Activated CD8-positive, alpha-beta memory T cell treated with anti-CD3 and anti-CD28 coated beads for 24 hours (primary cell): ENCODE data around the gene CLIP4.
"Not testable (repeated sequence)": the region's sequence is repeated elsewhere in the genome, so short reads cannot be mapped to it uniquely, and the experiment has no call there.

Experiments used
- DNase-seq: peaks from one replicate; pipeline ENCODE4 v3.0.0-alpha.2; 2020

CLIP4 gene

DNA sequence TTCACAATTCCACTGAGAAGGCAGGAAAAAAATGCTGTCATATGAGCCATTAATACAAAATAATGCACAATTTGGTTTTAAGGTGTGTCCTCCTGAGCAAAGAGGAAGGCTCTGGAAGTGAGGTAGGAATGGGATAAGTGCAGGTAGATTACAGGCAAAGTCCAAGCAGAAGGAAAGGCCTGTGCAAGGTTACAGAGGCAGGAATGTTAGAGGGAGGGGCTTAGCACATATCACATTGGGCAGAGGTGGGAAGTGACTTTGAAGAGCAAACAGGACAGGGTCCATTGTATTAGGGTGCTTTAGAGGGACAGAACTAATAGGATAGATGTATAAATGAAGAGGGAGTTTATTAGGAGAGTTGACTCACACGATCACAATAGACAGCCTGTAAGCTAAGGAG lies 14.7 kb upstream of the CLIP4 start:
- DNase-seq, result no peak

DNA sequence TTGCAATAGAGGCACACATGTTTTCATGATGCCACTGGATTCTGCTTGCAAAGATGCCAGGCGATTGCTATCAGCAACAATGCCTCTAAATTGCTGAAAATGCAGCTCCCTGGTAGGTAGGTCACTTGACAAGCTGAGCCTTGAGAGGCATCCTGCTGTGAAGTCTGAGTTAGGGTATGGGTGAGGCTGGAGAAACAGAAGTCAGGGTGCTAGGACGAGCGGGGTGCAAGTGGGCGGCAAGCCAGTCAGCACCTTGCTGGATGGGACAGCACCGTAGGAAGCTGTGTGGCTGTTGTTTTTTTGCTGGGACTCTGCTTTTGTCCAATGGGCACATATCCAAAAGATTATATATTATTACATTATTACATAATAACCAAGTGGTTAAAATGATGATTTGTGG lies 10.5 kb upstream of the CLIP4 start:
- no peak for DNase-seq

DNA sequence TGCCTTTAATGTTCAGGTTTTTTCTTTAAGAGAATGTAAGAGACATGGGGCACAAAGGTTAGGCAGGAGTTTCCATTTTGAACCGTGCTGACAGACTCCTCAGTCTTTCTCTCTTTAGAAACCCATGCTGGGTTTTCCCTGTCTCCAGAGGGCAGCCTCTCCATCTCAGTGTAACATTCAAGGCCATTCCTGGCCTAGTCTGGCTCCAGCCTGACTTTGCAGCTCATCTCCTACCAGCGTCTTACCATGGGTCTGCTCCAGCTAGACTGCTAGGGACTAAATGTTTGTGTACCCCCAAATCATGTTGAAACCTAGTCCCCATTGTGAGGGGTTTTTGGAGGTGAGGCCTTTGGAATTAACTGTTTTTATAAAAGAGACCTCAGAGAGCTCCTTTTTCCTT lies 9.8 kb upstream of the CLIP4 start:
- DNase-seq, result no peak

DNA sequence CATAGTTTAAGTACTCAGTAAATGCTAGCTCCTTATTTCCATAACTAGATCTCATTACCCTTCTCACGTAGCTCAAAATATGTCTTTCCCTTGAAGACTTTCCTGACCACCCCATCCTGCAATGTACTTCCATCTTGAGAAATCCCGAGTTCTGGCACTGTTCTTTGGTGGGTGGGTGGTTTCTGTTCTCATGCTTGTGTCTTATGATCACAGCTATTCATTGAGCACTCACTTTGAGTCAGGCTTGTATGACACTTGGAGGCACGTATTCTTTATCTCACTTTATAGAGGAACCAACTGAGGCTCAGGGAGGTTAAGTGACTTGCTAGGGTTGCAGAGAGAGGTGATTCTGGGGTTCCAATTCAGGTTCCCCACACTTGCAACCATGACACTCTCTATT lies 9.0 kb upstream of the CLIP4 start:
- no peak for DNase-seq

DNA sequence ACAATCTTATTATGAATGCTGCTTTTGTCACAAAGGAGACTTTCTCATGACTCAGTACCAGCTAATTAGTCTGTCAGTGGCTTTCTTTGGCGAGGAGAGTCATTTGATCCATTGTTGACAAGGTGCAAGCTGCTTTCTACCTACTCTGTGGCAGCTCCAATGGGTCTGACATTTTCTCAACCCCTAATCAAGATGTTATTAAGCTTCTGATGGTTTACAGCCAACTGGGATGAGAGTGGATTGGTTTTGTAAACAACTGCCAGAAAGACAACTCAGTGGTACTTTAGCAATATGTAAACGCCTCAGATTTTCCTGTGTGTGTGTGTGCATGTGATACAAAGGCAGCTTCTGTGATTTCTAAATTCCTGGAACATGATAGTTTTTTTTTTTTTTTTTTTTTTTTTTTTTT lies 8.2 kb upstream of the CLIP4 start:
- no peak for DNase-seq

DNA sequence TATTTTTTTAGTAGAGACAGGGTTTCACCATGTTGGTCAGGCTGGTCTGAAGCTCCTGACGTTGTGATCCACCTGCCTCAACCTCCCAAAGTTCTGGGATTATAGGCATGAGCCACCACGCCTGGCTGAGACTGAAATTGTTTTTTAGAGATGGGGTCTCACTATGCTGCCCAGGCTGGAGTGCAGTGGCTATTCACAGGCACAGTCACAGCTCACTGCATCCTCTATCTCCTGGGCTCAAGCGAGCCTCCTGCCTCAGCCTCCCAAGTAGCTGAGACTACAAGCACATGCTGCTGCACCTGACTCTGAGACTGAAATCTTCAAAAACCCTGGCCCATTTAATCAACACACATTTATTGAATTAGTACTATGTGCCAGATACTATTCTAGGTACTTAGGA lies 7.7 kb upstream of the CLIP4 start:
- DNase-seq, result not testable (repeated sequence)

DNA sequence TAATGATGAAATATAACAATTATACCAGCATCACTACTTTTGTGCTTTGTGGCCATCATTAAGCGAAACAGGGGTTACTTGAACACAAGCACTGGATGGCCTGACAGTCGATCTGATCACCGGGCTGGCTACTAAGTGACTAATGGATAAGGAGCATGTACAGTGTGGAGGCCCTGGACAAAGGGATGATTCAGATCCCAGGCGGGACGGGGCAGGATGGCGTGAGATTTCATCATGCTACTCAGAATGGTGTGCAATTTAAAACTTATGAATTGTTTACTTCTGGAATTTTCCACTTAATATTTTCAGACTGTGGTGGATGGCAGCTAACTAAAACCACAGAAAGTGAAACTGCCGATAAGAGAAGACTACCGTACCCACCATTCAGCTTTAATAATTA lies 7.0 kb upstream of the CLIP4 start:
- DNase-seq, result no peak

DNA sequence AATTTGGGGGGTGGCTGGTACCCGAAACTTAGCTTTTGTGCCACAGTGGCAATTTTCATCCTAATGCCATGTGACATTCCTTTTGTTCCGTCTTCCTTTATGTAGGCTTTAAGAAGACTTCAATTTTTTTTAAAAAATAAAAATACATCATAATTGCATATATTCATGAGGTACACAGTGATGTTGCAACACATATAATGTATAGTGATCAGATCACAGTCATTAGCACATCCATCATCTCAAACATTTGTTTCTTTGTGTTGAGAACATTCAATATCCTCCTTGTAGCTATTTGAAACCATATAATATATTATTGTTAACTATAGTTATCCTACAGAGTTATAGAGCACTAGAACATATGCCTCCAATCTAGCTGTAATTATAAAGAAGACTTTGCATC lies 6.0 kb upstream of the CLIP4 start:
- no peak for DNase-seq

DNA sequence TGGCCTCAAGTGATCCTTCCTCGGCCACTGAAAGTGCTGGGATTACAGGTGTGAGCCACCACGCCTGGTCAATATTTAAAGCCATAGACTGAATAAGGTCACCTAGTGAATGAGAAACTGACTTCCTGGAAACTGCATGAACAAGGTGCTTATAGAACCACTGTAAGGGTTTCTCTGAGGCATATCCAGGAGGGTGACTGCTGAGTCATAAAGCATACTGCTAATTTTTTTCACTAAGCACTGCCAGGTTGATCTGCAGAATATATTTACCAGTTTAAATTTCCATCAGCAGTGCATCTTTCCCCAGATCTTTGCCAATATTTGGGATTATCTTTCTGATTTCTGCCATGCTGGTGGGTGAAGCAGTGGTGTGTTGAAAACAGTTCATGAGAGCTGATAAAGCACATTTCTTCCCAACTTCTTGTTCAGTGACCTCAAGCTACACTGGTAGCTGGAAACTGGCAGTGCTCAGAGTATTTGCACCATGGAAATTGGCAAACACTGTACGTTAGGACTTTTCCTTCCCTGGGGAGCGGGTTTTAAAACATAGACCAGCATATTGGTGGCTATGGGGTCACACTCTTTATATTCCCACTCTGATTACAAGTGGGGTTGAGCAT lies 4.2 kb upstream of the CLIP4 start:
- no peak for DNase-seq

DNA sequence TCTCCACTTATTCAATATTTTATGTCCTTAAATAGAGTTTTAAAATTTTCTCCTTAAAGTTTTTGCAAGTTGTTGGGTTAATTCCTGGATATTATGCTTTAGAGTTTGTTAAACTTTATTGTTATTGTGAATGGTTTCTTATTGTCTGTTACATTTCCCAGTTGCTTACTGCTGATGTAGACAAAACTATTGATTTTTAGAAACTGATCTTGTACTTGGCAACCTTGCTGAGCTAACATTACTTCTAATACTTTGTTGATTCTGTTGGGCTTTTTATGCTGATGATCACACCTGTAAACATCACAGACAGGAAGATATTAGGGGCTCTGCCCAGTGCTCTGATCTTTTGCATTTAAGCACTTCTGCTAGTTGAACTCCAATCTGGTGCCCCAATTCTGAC lies 2.8 kb upstream of the CLIP4 start:
- no peak for DNase-seq

DNA sequence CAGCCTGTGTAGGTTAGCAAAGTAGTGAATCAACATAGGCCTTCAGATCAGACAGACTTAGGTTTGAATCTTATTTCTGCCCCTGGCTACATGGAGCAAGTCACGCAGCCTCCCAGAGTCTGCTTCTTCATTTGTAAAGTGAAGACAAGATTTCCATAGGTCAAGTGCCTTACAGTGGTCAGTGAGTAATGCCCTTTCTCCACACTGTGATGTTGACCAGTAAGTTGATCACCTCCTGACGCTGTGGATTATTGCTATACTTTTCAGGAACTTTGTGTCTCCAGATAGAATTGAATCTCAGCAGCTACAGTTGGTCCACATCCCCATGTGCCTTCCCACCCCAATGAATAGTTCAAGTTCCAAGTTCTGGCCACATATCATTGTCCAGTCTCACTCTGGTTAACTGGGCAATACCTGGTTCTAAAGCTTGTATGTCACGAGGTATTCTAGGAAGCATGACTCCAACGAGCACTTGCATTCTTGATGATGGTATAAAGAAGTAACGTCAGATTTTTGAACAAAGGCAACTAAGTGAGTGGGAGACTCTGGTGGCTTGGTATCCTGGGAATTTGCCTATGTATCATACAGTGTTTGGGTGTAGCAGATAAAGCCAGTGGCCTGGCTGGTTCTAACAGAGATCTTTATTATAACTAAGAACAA lies 2.1 kb upstream of the CLIP4 start:
- DNase-seq, result no peak

DNA sequence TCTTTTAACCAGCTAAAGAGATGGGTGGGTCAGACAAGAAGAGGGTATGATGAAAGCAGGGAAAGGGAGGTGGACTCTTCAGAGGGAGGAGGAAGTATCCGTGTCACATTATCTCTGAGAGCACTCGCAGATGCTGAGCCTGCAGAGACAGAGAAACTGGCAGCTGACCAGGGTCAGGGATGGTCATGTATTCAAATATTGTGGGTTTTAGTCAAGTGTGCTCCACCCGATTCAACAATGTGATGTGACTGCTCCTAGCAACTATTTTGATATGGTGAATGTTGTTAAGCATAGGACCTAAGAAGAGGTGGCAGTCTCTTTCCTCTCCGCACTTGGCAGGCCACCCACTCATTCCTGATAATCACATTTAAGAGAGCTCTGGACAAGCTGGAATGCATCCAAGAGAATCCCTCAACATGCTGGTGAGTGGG lies 1.3 kb upstream of the CLIP4 start:
- no peak for DNase-seq

DNA sequence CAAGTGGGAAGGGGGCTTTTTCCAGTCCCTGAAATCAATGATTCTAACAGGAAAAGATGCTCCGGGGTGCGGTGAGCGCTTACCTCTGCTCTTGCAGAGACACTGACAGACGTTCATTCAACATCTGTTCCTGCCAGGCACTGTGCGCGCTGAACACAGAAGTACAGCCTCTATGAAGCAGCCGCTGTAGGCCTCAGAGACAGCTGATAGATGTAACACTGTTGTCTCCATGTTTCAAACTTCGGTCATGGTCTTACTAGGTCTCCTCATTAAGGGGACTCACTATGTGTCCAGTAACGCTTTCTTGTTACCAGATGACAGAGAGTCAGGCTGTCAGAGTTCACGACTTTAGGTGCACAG lies 649 bp upstream of the CLIP4 start:
- DNase-seq, result peak; percentile 62

DNA sequence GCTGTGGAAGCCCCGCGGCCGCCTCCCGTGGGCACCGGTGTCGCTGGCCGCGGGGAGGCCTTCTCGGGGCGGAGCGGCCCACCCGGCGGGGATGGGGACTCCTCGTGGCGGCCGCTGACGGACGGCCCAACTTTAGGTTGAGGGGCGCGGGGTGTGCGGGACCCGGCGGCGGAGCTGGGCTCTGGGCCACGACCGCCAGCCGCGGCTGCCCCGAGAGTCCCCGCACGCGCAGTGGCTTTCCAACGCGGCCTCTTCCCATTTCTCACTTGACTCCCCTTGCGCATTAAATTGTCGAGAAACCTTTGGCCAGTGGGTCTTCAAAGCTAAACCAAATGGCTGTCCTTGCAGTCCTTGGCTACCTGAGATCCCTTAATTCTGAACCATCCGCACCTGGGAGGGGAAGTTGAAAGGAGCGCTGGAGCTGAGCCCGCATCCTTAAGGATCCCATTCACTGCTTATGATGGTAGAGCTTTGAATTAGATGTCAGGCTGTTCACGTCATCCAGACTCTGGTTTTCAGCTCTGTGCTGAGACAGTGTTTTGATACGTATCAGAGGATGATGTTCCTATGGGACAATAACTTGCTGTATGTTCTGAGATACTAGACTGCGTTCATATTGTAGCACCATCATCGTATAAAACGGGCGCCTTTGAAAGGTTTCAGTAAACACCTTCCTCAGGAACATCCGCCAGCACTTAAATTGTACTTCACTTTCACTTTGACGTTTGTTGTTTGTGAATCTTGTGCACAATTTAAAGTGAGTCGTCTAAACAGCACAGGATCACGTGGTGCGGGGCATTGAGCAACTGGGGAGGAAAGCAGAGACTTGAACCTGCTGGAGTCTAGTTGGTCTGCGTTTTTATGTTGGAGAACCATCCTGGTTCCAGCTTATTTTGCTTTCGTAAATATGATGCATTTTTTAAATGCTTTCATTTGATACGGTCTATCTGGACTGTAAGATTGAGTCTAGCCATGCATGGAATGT lies 874 bp downstream of the CLIP4 start:
- DNase-seq, result peak; percentile 79

DNA sequence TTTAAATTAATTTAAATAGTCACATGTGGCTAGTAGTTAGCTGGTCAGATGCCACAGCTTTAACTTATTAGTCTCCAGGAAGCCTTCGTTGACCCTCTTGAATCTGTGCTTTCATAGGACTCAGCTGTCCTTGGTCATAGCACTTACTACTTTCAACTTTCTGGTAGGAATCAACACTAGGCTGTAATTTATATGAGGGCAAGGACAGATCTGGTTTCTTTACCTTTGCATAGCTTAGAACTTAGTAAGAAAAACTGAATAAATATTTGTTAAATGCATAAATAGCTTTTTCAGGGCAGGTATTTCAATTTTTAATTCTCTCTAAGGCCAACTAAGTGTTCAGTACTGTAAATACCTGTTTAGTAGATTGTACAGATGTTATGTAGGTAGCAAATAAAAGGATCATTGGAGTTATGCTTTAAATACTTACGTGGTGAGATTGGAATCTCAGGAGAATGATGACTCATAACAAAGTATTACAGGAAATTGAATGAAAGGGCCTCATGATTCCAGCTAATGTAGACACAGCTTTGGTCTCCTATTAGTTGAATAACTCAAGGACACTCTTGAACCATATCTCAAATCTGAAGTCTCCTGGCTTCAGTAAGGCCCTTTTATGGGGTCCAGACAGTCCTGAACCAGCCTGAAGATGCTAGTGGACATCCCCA lies 2.6 kb downstream of the CLIP4 start:
- no peak for DNase-seq

DNA sequence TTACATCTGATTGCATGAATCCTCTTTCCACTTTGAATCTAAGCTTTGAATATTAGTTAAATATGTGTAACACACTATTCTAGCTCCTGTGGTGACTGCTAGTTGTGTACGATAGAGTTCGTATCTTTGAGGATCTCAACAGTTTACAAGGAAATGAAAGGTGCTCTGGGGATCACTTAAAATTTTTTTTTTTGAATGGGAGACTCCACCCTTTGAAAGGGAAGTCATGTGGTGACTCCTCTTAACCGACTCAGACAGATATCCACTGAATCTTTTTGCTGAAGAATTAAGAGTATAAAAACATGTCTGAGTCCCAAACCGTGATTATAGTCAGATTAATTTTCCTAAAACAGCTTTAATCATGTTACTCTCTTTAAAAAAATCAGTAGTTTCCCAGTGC lies 4.0 kb downstream of the CLIP4 start:
- no peak for DNase-seq

DNA sequence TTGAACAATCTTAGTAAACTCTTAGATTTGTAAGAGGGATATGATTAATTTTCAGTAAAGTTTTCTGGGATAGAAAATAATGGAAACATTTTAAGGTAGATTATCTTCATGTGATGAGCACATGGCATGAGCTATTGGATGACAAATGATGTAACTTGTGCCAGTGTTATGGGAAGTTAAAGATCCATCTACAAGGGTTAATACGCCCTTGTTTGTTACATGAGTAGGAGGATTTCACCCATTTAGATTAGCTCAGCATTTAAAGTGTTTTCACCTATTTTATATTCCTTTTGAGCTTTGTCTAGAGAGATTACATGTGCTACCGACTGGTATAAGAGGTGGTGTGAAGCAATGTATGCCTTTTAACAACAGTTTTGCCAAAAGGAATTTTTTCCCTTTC lies 5.6 kb downstream of the CLIP4 start:
- DNase-seq, result no peak

DNA sequence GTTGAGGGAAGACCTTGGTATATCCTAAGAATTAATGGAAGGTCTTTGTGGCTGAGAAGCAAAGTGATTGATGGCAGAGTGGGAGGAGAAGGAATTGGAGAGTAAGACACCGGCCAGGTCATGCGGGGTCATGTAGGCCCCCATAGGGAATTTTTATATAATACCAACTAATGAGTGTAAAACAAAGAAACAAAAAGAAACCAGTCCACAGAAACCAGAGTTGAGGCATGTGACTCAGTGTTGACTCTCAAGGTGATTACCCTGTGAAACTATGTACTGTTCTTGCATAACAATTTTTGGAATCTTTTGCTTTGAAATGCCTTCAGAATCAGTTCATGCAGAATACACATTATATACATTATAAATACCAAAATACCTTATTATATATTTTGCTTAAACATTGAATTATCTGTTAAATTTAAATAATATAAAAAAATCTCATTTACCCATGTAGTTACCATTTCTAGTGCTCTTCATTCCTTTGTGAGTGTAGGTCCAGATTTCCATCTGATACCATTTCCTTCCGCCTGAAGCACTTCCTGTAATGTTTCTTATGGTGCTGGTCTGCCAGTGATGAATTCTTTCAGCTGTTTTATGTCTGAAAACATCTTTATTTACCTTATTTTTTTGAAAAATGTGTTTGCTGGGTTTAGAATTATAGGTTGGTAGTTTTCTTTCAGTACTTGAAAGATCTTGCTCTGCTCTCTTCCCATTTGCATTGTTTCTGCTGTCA lies 8.6 kb downstream of the CLIP4 start:
- no peak for DNase-seq

DNA sequence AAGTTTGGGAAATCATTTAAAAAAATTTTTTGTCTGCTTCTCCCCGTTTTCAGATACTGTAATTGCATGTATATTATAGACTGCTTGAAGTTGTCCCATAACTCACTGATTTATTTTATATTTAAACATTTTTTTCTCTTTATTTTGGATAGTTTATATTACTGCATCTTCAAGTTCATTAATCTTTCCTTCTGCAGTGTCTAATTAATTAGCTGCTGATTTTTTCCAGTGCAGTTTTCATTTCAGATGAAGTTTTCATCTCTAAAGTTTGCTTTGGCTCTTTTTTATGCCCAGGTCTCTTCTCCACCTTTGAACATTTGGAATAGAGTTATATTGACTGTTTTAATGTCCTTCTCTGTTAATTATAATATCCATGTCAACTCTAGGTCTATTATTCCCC lies 9.3 kb downstream of the CLIP4 start:
- no peak for DNase-seq

DNA sequence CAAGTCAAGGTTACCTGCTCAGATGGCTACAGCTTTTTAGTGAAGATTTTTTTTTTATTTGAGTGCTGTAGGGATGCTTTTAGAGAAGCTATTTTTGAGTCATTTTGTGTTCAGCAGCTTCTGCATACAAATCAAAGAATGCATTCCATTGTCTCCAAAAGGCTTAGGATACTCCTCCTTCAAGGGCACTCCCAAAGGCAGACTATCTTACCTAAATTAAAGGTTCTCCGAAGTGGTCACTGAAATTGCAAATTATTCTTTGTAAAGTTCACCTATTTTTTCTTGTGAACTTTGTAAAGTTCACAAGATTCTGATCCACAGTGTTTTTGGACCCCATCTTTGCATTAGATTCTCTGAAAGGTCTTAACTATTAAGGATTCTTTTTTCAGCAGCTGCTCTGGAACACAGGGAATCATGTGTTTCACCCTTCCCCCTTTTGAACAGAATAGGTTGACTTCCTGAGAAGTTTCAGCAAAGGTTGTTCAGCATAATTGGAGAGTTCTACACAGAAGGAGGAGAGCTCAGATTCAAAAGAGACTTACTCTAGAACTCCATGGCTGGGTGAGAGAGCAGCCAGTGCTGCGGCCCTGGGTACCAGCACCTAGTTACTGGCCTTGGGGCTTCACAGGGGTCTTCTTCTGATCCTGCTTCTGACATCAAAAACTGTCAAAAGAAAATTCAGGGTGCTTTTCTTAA lies 14.5 kb downstream of the CLIP4 start:
- no peak for DNase-seq

DNA sequence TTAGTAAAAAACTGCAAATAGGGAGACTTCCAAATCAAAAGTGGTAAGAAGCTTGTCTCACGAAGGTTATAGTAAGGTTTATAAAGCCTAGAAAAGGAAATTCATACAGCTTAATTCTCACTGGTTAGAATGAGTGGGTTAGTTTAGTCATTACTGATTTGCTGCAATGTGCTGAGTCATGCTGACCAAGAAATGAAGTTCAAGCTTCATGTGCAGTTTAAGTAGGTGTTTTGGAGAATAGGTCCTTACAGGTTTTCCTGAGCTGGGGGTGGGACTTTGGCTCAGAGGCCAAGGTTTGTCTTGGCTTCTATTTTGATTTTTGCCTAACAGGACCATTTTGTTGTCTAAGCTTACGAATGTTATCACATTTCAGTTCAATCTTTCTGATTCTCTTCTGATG lies 15.1 kb downstream of the CLIP4 start:
- no peak for DNase-seq

DNA sequence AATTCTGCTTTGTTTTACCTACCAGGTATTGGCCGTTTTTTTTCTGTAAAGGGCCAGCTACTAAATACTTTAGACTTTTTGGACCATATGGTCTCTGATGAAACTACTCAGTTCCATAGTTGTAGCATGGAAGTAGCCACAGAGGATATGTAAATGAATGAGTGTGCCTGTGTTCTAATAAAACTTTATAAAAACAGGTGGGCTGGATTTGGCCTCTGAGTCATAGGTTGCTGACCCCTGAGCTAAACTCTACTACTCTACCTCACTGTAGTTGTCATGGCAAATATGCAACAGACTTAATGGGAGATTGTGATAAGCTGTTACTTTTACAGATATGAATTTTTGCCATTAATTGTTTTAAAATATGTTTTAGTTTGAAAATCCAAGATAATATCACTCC lies 19.7 kb downstream of the CLIP4 start:
- no peak for DNase-seq
